ENCODE results near the gene NTM. TPM values are rescaled to one million over a fixed set of nuclear protein-coding genes. Genes with fewer than 3 reads are reported as not detected.

NTM gene
- total RNA-seq, 4 donors from 2014 or later: 3.6 to 11.8 (median 7.8) TPM

GRCh38 chr11:131372234-131372962 lies 2.0 kb downstream of the NTM start:
- WGBS, 2 donors (ENCODE audit: low coverage in 1 of 2): 69 to 89% methylated on average over 5 of the region's 10 CpGs
- ATAC-seq: no peak
- H3K27ac ChIP-seq: no peak overlapping the region
- no peak for TF ChIP-seq POLR2A (IDR thresholded peaks at IDR 0.05)
- TF ChIP-seq POLR2AphosphoS5 (IDR thresholded peaks at IDR 0.05): no peak
- no peak for TF ChIP-seq CTCF (IDR thresholded peaks at IDR 0.05)
- TF ChIP-seq EP300 (IDR thresholded peaks at IDR 0.05): no peak
- peaks cover 0 to 13% (median 0%) of the 10 kb centered on the region in 3 donors for H3K4me1 ChIP-seq
- no peaks in the 10 kb centered on the region for H3K36me3 ChIP-seq
- no peaks in the 10 kb centered on the region for H3K9me3 ChIP-seq
- H3K27me3 ChIP-seq: peaks cover 56% of the 10 kb centered on the region
- no peak overlapping the region for H3K4me3 ChIP-seq

- WGBS, 2 donors (ENCODE audit: low coverage in 1 of 2): 22 to 76% methylated on average over 3 to 4 of the region's 9 CpGs
- Histone ChIP-seq H3K27ac (no peak overlapping the region), H3K4me1 (peaks cover 0 to 13% (median 0%) of the 10 kb centered on the region in 3 donors), H3K27me3 (peaks cover 56% of the 10 kb centered on the region), H3K36me3 (no peaks in the 10 kb centered on the region), H3K9me3 (no peaks in the 10 kb centered on the region), H3K4me3 (no peak overlapping the region)
- ATAC-seq: no peak
- no peak for TF ChIP-seq EP300 (IDR thresholded peaks at IDR 0.05)
These were observed 2.8 kb downstream of the NTM start for GRCh38 chr11:131373095-131373725.

GRCh38 chr11:131373756-131374155 lies 3.3 kb downstream of the NTM start:
- no peak for ATAC-seq

GRCh38 chr11:131375421-131375820 lies 5.0 kb downstream of the NTM start:
- no peak for TF ChIP-seq EP300 (IDR thresholded peaks at IDR 0.05)
- no peak for TF ChIP-seq POLR2A (IDR thresholded peaks at IDR 0.05)
- TF ChIP-seq CTCF (IDR thresholded peaks at IDR 0.05): no peak
- no peak for TF ChIP-seq POLR2AphosphoS5 (IDR thresholded peaks at IDR 0.05)
- Histone ChIP-seq H3K27ac (no peak overlapping the region), H3K4me1 (peaks cover 0 to 13% (median 0%) of the 10 kb centered on the region in 3 donors), H3K27me3 (peaks cover 51% of the 10 kb centered on the region), H3K9me3 (no peaks in the 10 kb centered on the region), H3K4me3 (no peak overlapping the region), H3K36me3 (no peaks in the 10 kb centered on the region)
- no peak for ATAC-seq
- WGBS, 2 donors (ENCODE audit: low coverage in 1 of 2): 35 to 60% methylated on average over 4 of the region's 4 CpGs

More at GRCh38 chr11:131373756-131374155, 3.3 kb downstream of the NTM start:
- no peak overlapping the region for H3K4me3 ChIP-seq
- WGBS, 2 donors (ENCODE audit: low coverage in 1 of 2): 64% methylated on average over 9 of the region's 13 CpGs; no CpG with 5 or more reads in 1 of the 2 donors
- TF ChIP-seq CTCF (IDR thresholded peaks at IDR 0.05): no peak
- TF ChIP-seq POLR2A (IDR thresholded peaks at IDR 0.05): no peak
- no peak for TF ChIP-seq EP300 (IDR thresholded peaks at IDR 0.05)
- no peak for TF ChIP-seq POLR2AphosphoS5 (IDR thresholded peaks at IDR 0.05)
- H3K36me3 ChIP-seq: no peaks in the 10 kb centered on the region
- no peaks in the 10 kb centered on the region for H3K9me3 ChIP-seq
- H3K27me3 ChIP-seq: peaks cover 56% of the 10 kb centered on the region
- no peak overlapping the region for H3K27ac ChIP-seq
- H3K4me1 ChIP-seq: peaks cover 0 to 13% (median 0%) of the 10 kb centered on the region in 3 donors

GRCh38 chr11:131375915-131376314 lies 5.5 kb downstream of the NTM start:
- ATAC-seq: no peak
- WGBS, 2 donors (ENCODE audit: low coverage in 1 of 2): 33 to 65% methylated on average over 2 to 3 of the region's 3 CpGs
- Histone ChIP-seq H3K4me3 (no peak overlapping the region), H3K27me3 (peaks cover 49% of the 10 kb centered on the region), H3K4me1 (peaks cover 0 to 8% (median 0%) of the 10 kb centered on the region in 3 donors), H3K9me3 (no peaks in the 10 kb centered on the region), H3K36me3 (no peaks in the 10 kb centered on the region), H3K27ac (no peak overlapping the region)
- TF ChIP-seq CTCF (IDR thresholded peaks at IDR 0.05) (no peak), POLR2AphosphoS5 (IDR thresholded peaks at IDR 0.05) (no peak), EP300 (IDR thresholded peaks at IDR 0.05) (no peak), POLR2A (IDR thresholded peaks at IDR 0.05) (no peak)
